Limb (tissue), 2 donors: ENCODE results near the gene MYT1.
"Not testable (repeated sequence)": the region's sequence is repeated elsewhere in the genome, so short reads cannot be mapped to it uniquely, and the experiment has no call there.

Source experiments
- DNase-seq, 2 donors: peaks; one replicate each; pipeline ENCODE4 v3.0.0-alpha.2; 2016; ENCODE audit errors: extremely low spot score in 2 of 2

MYT1 gene

GRCh38 chr20:64264091-64264490 is 99.8 kb downstream of the MYT1 start:
- DNase-seq = no peak

- no peak for DNase-seq
Measured at GRCh38 chr20:64265201-64265600, 100.9 kb downstream of the MYT1 start.

GRCh38 chr20:64266988-64267387 is 102.7 kb downstream of the MYT1 start:
- no peak for DNase-seq

GRCh38 chr20:64268174-64268573 is 103.9 kb downstream of the MYT1 start:
- no peak for DNase-seq

GRCh38 chr20:64269604-64270411 is 105.6 kb downstream of the MYT1 start:
- DNase-seq = no peak

- DNase-seq = no peak
Measured at GRCh38 chr20:64271636-64272035, 107.4 kb downstream of the MYT1 start.

- no peak for DNase-seq
Measured at GRCh38 chr20:64273109-64273508, 108.9 kb downstream of the MYT1 start.

- DNase-seq = no peak
Measured at GRCh38 chr20:64276817-64277216, 112.6 kb downstream of the MYT1 start.

- no peak for DNase-seq
Measured at GRCh38 chr20:64277571-64278316, 113.5 kb downstream of the MYT1 start.

GRCh38 chr20:64278317-64278681 is 114.0 kb downstream of the MYT1 start:
- DNase-seq = no peak

- DNase-seq = no peak
Measured at GRCh38 chr20:64279826-64280459, 115.7 kb downstream of the MYT1 start.

GRCh38 chr20:64280460-64280843 is 116.2 kb downstream of the MYT1 start:
- DNase-seq = no peak

GRCh38 chr20:64283646-64284045 is 119.4 kb downstream of the MYT1 start:
- DNase-seq = no peak

GRCh38 chr20:64285579-64286446 is 121.6 kb downstream of the MYT1 start:
- DNase-seq = peak in 1 of 2 donors; percentile 49

GRCh38 chr20:64286447-64287263 is 122.4 kb downstream of the MYT1 start:
- DNase-seq = peak in 1 of 2 donors; percentile 49

- not testable (repeated sequence) for DNase-seq
Measured at GRCh38 chr20:64287264-64287590, 123.0 kb downstream of the MYT1 start.
